ENCODE data around the gene NPC2.
A peak's percentile ranks its signal among the peaks of the same experiment; 100 is the strongest.

NPC2 gene

DNA sequence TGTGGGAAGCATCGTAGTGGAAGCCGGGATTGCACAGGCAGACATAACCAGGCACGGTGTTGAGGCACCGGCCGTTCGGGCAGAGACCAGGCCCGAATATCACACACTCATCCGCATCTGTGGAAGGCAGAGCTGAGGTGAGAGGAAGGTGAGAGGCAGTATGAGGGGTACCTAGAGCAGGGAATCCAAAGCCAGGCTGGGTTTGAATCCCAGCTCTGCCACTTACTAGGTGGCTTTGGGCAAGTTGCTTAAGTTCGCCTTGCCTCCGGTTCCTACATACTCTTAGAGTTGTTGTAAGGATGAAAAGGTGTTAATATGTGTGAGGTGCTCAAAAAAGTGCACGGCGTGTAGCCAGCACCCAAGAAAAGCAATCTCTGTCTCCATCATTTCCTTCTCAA, 10.8 kb upstream of the NPC2 start:
- ChIA-PET POLR2A (no interaction called here), CTCF (interaction anchor here (1.8 to 2.6 kb wide), 2 partner anchors 8 to 105 kb away, joined by 4 to 7 read pairs; no protein-coding TSS in a partner anchor)
- peaks cover 0 to 4% (median 1%) of the 10 kb centered on the region in 4 experiments for H3K4me1 ChIP-seq (ENCODE audit: control extremely low read depth in 1 of 4, control insufficient read depth in 4 of 4, insufficient read depth in 4 of 4, low read length in 3 of 4)
- DNase-seq, result no peak
- H3K27me3 ChIP-seq (replicated peaks in 2 of 5; ENCODE audit: control insufficient read depth in 4 of 5, insufficient read depth in 5 of 5, low read length in 4 of 5), result no peaks in the 10 kb centered on the region
- H3K4me3 ChIP-seq (ENCODE audit: control insufficient read depth in 1 of 7, extremely low read depth in 1 of 7, insufficient read depth in 4 of 7, low read depth in 2 of 7, low read length in 6 of 7), result no peak overlapping the region
- no peak overlapping the region for H3K27ac ChIP-seq (ENCODE audit: insufficient read depth in 1 of 2, low read depth in 1 of 2, low read length in 2 of 2, poor library complexity in 1 of 2, severe bottlenecking in 2 of 2)
- WGBS (ENCODE audit: insufficient coverage), result 97% methylated on average over 9 of the region's 12 CpGs
- no peaks in the 10 kb centered on the region for H3K36me3 ChIP-seq (ENCODE audit: control insufficient read depth in 4 of 4, insufficient read depth in 4 of 4, low read length in 3 of 4)
- no peaks in the 10 kb centered on the region for H3K9me3 ChIP-seq (ENCODE audit: control extremely low read depth in 1 of 5, control insufficient read depth in 4 of 5, insufficient read depth in 2 of 5, low read depth in 1 of 5, low read length in 4 of 5)

DNA sequence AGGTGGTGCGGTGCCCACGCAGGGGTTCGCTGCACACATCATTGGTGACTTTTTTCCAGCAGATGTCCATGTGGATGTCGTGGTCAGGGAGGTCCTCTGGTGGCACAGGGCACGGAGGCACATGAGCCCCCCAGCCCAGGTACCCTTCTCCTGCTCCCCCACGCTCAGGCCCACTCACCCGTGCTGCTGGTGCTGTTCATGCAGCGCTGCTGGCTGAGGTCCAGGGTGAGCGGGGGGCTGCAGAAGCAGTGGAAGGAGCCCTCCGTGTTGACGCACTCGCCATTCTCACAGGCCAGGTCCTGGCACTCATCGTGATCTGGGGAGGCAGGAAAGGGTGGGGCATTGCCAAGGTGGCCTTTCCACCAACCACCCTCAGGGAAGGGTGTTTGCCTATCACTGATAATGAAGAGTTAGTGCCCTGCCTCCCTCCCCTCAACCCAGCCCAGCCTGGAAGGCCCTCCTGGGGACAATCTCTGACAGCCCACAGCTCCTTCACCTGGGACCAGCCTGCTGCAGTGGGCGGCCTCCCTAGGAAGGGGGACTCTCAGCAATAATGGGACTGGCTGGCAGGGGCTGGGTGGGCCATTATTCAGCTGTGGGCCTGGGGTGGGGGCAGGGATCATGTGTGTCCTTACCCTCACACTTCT, 10.3 kb upstream of the NPC2 start:
- DNase-seq, result peak in 1 of 3 donors; percentile 58
- CTCF ChIA-PET, result interaction anchor here (1.1 to 2.6 kb wide), 4 partner anchors 9 to 106 kb away, joined by 3 to 7 read pairs (median 6); no protein-coding TSS in a partner anchor
- Histone ChIP-seq H3K27me3 (replicated peaks in 2 of 5; ENCODE audit: control insufficient read depth in 4 of 5, insufficient read depth in 5 of 5, low read length in 4 of 5) (no peaks in the 10 kb centered on the region), H3K4me1 (ENCODE audit: control extremely low read depth in 1 of 4, control insufficient read depth in 4 of 4, insufficient read depth in 4 of 4, low read length in 3 of 4) (peaks cover 0 to 3% (median under 1%) of the 10 kb centered on the region in 4 experiments), H3K4me3 (ENCODE audit: control insufficient read depth in 1 of 7, extremely low read depth in 1 of 7, insufficient read depth in 4 of 7, low read depth in 2 of 7, low read length in 6 of 7) (no peak overlapping the region), H3K27ac (ENCODE audit: insufficient read depth in 1 of 2, low read depth in 1 of 2, low read length in 2 of 2, poor library complexity in 1 of 2, severe bottlenecking in 2 of 2) (no peak overlapping the region), H3K36me3 (ENCODE audit: control insufficient read depth in 4 of 4, insufficient read depth in 4 of 4, low read length in 3 of 4) (no peaks in the 10 kb centered on the region), H3K9me3 (ENCODE audit: control extremely low read depth in 1 of 5, control insufficient read depth in 4 of 5, insufficient read depth in 2 of 5, low read depth in 1 of 5, low read length in 4 of 5) (no peaks in the 10 kb centered on the region)
- POLR2A ChIA-PET, result interaction anchor here (0.6 kb wide), 1 partner anchor 360 kb away, joined by 3 read pairs; no protein-coding TSS in a partner anchor
- WGBS (ENCODE audit: insufficient coverage), result 91% methylated on average over 10 of the region's 14 CpGs

DNA sequence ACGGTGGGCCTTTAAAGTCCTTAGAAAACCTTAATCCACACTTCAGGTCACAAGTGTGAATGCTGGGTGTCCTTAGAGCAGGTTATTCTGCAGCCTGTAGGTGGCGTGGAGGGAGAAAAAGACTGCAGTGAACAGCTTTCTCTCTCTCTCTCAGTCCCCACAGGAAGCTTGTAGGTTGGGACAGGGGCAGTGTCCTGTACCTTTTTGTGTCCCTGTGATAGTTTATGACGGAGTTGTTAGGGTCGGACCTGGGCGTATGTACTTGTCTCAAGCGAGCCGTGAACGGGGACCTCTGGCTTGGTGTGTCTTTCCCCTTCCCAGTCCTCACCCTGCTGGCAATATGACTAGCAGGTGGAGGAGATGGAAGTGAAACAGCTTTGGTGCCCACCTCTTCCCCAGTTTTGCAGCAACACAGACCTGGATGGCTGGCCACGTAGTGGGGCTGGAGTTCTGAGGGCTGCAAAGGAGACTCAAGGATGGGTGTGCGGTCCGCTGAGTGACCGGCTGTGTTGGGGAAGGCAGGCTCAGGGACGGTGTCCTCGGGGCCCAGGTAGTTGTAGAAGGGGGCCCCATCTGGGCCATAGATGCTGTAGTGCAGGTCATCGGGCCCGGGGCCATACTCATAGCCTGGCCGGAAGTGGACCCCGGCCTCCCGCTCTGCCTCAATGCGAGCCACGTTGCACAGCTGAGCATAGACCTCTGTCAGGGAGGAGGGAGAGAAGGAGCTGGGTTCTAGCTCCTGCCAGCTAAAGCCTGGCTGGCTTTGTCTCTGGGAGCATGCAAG, 9.3 kb upstream of the NPC2 start:
- H3K9me3 ChIP-seq (ENCODE audit: control extremely low read depth in 1 of 5, control insufficient read depth in 4 of 5, insufficient read depth in 2 of 5, low read depth in 1 of 5, low read length in 4 of 5), result no peaks in the 10 kb centered on the region
- POLR2A ChIA-PET, result no interaction called here
- peaks cover 0 to 3% (median under 1%) of the 10 kb centered on the region in 4 experiments for H3K4me1 ChIP-seq (ENCODE audit: control extremely low read depth in 1 of 4, control insufficient read depth in 4 of 4, insufficient read depth in 4 of 4, low read length in 3 of 4)
- peak; percentile 25 to 54 (median 49) for DNase-seq
- WGBS (ENCODE audit: insufficient coverage), result 99% methylated on average over 9 of the region's 21 CpGs
- H3K36me3 ChIP-seq (ENCODE audit: control insufficient read depth in 4 of 4, insufficient read depth in 4 of 4, low read length in 3 of 4), result no peaks in the 10 kb centered on the region
- CTCF ChIA-PET, result interaction anchor here (0.6 to 2.6 kb wide), 8 partner anchors 10 to 286 kb away, joined by 3 to 7 read pairs (median 4); no protein-coding TSS in a partner anchor
- no peak overlapping the region for H3K4me3 ChIP-seq (ENCODE audit: control insufficient read depth in 1 of 7, extremely low read depth in 1 of 7, insufficient read depth in 4 of 7, low read depth in 2 of 7, low read length in 6 of 7)
- no peaks in the 10 kb centered on the region for H3K27me3 ChIP-seq (replicated peaks in 2 of 5; ENCODE audit: control insufficient read depth in 4 of 5, insufficient read depth in 5 of 5, low read length in 4 of 5)
- H3K27ac ChIP-seq (ENCODE audit: insufficient read depth in 1 of 2, low read depth in 1 of 2, low read length in 2 of 2, poor library complexity in 1 of 2, severe bottlenecking in 2 of 2), result no peak overlapping the region

DNA sequence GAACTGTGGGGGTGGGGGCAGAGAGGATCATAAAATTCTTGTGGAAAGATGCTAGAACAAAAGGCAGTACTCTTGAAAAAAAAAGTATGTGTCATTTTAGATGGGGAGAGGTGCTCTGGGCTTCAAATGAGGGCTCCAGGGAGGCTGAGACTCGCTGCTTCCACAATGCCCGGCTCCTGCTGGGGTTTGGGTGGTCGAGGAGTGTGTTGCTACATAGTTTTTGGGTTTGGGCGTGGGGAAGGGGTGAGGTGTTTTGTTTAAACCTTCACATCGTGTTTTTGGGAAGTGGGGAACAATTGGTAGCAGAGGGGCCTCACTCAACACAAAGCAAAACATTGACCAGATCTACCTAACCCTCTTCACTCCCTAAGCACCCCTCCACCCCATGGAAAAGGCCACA, 8.6 kb upstream of the NPC2 start:
- 88% methylated on average over 2 of the region's 5 CpGs for WGBS (ENCODE audit: insufficient coverage)
- H3K27me3 ChIP-seq (replicated peaks in 2 of 5; ENCODE audit: control insufficient read depth in 4 of 5, insufficient read depth in 5 of 5, low read length in 4 of 5), result no peaks in the 10 kb centered on the region
- CTCF ChIA-PET, result interaction anchor here (1.0 to 2.6 kb wide), 5 partner anchors 11 to 108 kb away, joined by 3 to 7 read pairs (median 4); no protein-coding TSS in a partner anchor
- POLR2A ChIA-PET, result no interaction called here
- H3K4me3 ChIP-seq (ENCODE audit: control insufficient read depth in 1 of 7, extremely low read depth in 1 of 7, insufficient read depth in 4 of 7, low read depth in 2 of 7, low read length in 6 of 7), result no peak overlapping the region
- no peaks in the 10 kb centered on the region for H3K36me3 ChIP-seq (ENCODE audit: control insufficient read depth in 4 of 4, insufficient read depth in 4 of 4, low read length in 3 of 4)
- H3K27ac ChIP-seq (ENCODE audit: insufficient read depth in 1 of 2, low read depth in 1 of 2, low read length in 2 of 2, poor library complexity in 1 of 2, severe bottlenecking in 2 of 2), result no peak overlapping the region
- H3K4me1 ChIP-seq (ENCODE audit: control extremely low read depth in 1 of 4, control insufficient read depth in 4 of 4, insufficient read depth in 4 of 4, low read length in 3 of 4), result peaks cover 0 to 3% (median under 1%) of the 10 kb centered on the region in 4 experiments
- no peaks in the 10 kb centered on the region for H3K9me3 ChIP-seq (ENCODE audit: control extremely low read depth in 1 of 5, control insufficient read depth in 4 of 5, insufficient read depth in 2 of 5, low read depth in 1 of 5, low read length in 4 of 5)
- no peak for DNase-seq

DNA sequence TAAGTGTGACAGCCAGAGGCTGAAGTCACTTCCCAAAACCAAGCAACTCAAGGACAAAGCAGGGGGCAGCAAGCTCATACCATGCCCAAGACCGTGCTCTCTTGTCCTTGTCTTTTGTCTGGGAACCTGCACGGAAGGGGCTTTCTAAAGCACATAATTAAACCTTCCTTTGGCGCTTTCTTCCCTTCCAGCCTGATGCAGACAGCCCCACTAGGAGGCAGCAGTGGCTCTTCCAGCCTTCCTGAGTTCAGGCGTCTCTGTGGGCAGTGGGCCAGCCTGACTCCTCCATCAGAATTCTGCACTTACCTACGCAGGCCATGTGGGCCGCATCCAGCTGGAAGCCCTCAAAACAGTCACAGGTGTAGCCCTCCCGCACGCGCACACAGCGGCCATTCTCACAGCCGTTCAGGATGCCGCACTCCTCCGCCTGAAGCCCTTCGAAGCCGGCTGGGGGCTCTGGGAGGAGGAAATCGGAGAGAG, 8.1 kb upstream of the NPC2 start:
- no peak overlapping the region for H3K4me3 ChIP-seq (ENCODE audit: control insufficient read depth in 1 of 7, extremely low read depth in 1 of 7, insufficient read depth in 4 of 7, low read depth in 2 of 7, low read length in 6 of 7)
- peaks cover 0 to 5% (median 0%) of the 10 kb centered on the region in 4 experiments for H3K36me3 ChIP-seq (ENCODE audit: control insufficient read depth in 4 of 4, insufficient read depth in 4 of 4, low read length in 3 of 4)
- peak in 1 of 3 donors; percentile 27 for DNase-seq
- no peak overlapping the region for H3K27ac ChIP-seq (ENCODE audit: insufficient read depth in 1 of 2, low read depth in 1 of 2, low read length in 2 of 2, poor library complexity in 1 of 2, severe bottlenecking in 2 of 2)
- H3K27me3 ChIP-seq (replicated peaks in 2 of 5; ENCODE audit: control insufficient read depth in 4 of 5, insufficient read depth in 5 of 5, low read length in 4 of 5), result no peaks in the 10 kb centered on the region
- ChIA-PET CTCF (interaction anchor here (1.0 to 1.5 kb wide), 4 partner anchors 34 to 303 kb away, joined by 3 to 5 read pairs (median 4); no protein-coding TSS in a partner anchor), POLR2A (no interaction called here)
- no peaks in the 10 kb centered on the region for H3K9me3 ChIP-seq (ENCODE audit: control extremely low read depth in 1 of 5, control insufficient read depth in 4 of 5, insufficient read depth in 2 of 5, low read depth in 1 of 5, low read length in 4 of 5)
- 82% methylated on average over 4 of the region's 16 CpGs for WGBS (ENCODE audit: insufficient coverage)
- H3K4me1 ChIP-seq (ENCODE audit: control extremely low read depth in 1 of 4, control insufficient read depth in 4 of 4, insufficient read depth in 4 of 4, low read length in 3 of 4), result peaks cover 0 to 2% (median 1%) of the 10 kb centered on the region in 4 experiments

DNA sequence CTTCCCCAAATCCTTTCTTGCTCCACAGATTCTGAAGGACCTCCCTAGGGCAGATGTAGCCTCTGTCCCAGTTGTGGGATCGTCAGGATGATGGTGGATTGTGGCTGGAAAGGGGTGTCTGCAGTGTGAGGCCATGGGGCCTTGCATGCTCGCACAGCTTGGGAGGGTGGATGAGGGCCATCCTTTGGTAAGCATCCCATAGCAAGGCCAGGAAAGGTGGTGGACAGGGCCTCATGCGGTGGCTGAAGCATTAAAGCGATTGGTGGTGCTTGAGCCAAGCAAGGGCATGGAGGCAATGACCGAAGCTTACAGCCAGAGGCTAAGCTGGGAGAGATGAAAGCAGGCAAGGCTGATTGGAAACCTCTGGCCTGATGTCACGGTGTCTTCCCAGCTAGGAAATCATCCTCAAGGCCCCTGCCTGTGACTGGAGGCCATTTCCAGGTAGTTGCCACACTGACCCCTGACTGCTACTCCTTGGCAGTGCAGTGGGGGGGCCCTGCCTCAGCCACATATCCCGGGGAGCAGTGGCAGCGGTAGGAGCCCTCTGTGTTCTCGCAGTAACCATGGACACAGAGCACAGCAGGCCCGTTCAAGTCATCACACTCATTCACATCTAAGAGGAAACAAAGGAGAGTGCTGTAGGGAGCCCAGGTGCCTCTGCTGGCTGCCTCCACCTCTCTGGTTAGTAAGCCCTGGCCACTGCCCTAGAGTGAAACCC, 7.5 kb upstream of the NPC2 start:
- ChIA-PET CTCF (interaction anchor here (0.7 to 2.2 kb wide), 7 partner anchors 10 to 783 kb away, joined by 3 to 7 read pairs (median 3); no protein-coding TSS in a partner anchor), POLR2A (no interaction called here)
- H3K9me3 ChIP-seq (ENCODE audit: control extremely low read depth in 1 of 5, control insufficient read depth in 4 of 5, insufficient read depth in 2 of 5, low read depth in 1 of 5, low read length in 4 of 5), result no peaks in the 10 kb centered on the region
- no peak overlapping the region for H3K4me3 ChIP-seq (ENCODE audit: control insufficient read depth in 1 of 7, extremely low read depth in 1 of 7, insufficient read depth in 4 of 7, low read depth in 2 of 7, low read length in 6 of 7)
- no peaks in the 10 kb centered on the region for H3K27me3 ChIP-seq (replicated peaks in 2 of 5; ENCODE audit: control insufficient read depth in 4 of 5, insufficient read depth in 5 of 5, low read length in 4 of 5)
- peaks cover 0 to 6% (median 0%) of the 10 kb centered on the region in 4 experiments for H3K36me3 ChIP-seq (ENCODE audit: control insufficient read depth in 4 of 4, insufficient read depth in 4 of 4, low read length in 3 of 4)
- no peak overlapping the region for H3K27ac ChIP-seq (ENCODE audit: insufficient read depth in 1 of 2, low read depth in 1 of 2, low read length in 2 of 2, poor library complexity in 1 of 2, severe bottlenecking in 2 of 2)
- H3K4me1 ChIP-seq (ENCODE audit: control extremely low read depth in 1 of 4, control insufficient read depth in 4 of 4, insufficient read depth in 4 of 4, low read length in 3 of 4), result peaks cover 0 to 8% (median 4%) of the 10 kb centered on the region in 4 experiments
- no peak for DNase-seq
- 92% methylated on average over 8 of the region's 10 CpGs for WGBS (ENCODE audit: insufficient coverage)

Data from common myeloid progenitor, CD34-positive (primary cell).